IPS-NIHi11 (cell line): ENCODE results near the gene ERVMER34-1.

Experiments
- DNase-seq: peaks from one replicate; pipeline ENCODE4 v3.0.0; 2012; ENCODE audit warnings: mixed read lengths, low spot score

Gene ERVMER34-1

GRCh38 chr4:52750819-52751486 is at the start of gene ERVMER34-1:
Gene ERVMER34-1 (minus strand): TSS chr4:52751425. CDS start chr4:52745520, 5,905 bp downstream.
- peak; percentile 58 for DNase-seq

- DNase-seq, result no peak
Observed at GRCh38 chr4:52799813-52800212, 48.6 kb upstream of the ERVMER34-1 start.

GRCh38 chr4:52795533-52795932 is 44.3 kb upstream of the ERVMER34-1 start:
- DNase-seq, result no peak

- DNase-seq, result no peak
Observed at GRCh38 chr4:52791936-52792335, 40.7 kb upstream of the ERVMER34-1 start.

GRCh38 chr4:52789774-52790173 is 38.5 kb upstream of the ERVMER34-1 start:
- no peak for DNase-seq

- DNase-seq, result no peak
Observed at GRCh38 chr4:52788806-52789205, 37.6 kb upstream of the ERVMER34-1 start.

- DNase-seq, result no peak
Observed at GRCh38 chr4:52783069-52783468, 31.8 kb upstream of the ERVMER34-1 start.

GRCh38 chr4:52780617-52781354 is 29.6 kb upstream of the ERVMER34-1 start:
- peak; percentile 23 for DNase-seq

GRCh38 chr4:52780206-52780605 is 29.0 kb upstream of the ERVMER34-1 start:
- no peak for DNase-seq

GRCh38 chr4:52760256-52760655 is 9.0 kb upstream of the ERVMER34-1 start:
- no peak for DNase-seq

GRCh38 chr4:52755426-52755825 is 4.2 kb upstream of the ERVMER34-1 start:
- no peak for DNase-seq

- DNase-seq, result no peak
Observed at GRCh38 chr4:52752936-52753335, 1.7 kb upstream of the ERVMER34-1 start.

GRCh38 chr4:52751487-52751911 is 274 bp upstream of the ERVMER34-1 start:
- peak; percentile 94 for DNase-seq

GRCh38 chr4:52750213-52750612 is 1.0 kb downstream of the ERVMER34-1 start:
- no peak for DNase-seq

GRCh38 chr4:52748432-52748831 is 2.8 kb downstream of the ERVMER34-1 start:
- no peak for DNase-seq

GRCh38 chr4:52744588-52744987 is 6.6 kb downstream of the ERVMER34-1 start:
- no peak for DNase-seq

GRCh38 chr4:52743444-52744019 is 7.7 kb downstream of the ERVMER34-1 start:
- DNase-seq, result no peak

GRCh38 chr4:52729586-52729985 is 21.6 kb downstream of the ERVMER34-1 start:
- no peak for DNase-seq

GRCh38 chr4:52728691-52729240 is 22.5 kb downstream of the ERVMER34-1 start:
- DNase-seq, result no peak

- DNase-seq, result no peak
Observed at GRCh38 chr4:52726826-52727580, 24.2 kb downstream of the ERVMER34-1 start.

- peak; percentile 89 for DNase-seq
Observed at GRCh38 chr4:52721968-52722815, 29.0 kb downstream of the ERVMER34-1 start.
